GM19099 (cell line): ENCODE measurements around the gene FIGNL1.

ENCODE experiments used
- POLR2A ChIP-seq: IDR thresholded peaks from 3 replicates; pipeline ENCODE4 v1.6.1; 2011; ENCODE audit warnings: low read depth; ENCODE audit not compliant: insufficient read length; ENCODE audit errors: extremely low read depth

The FIGNL1 gene, protein sequence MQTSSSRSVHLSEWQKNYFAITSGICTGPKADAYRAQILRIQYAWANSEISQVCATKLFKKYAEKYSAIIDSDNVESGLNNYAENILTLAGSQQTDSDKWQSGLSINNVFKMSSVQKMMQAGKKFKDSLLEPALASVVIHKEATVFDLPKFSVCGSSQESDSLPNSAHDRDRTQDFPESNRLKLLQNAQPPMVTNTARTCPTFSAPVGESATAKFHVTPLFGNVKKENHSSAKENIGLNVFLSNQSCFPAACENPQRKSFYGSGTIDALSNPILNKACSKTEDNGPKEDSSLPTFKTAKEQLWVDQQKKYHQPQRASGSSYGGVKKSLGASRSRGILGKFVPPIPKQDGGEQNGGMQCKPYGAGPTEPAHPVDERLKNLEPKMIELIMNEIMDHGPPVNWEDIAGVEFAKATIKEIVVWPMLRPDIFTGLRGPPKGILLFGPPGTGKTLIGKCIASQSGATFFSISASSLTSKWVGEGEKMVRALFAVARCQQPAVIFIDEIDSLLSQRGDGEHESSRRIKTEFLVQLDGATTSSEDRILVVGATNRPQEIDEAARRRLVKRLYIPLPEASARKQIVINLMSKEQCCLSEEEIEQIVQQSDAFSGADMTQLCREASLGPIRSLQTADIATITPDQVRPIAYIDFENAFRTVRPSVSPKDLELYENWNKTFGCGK

DNA sequence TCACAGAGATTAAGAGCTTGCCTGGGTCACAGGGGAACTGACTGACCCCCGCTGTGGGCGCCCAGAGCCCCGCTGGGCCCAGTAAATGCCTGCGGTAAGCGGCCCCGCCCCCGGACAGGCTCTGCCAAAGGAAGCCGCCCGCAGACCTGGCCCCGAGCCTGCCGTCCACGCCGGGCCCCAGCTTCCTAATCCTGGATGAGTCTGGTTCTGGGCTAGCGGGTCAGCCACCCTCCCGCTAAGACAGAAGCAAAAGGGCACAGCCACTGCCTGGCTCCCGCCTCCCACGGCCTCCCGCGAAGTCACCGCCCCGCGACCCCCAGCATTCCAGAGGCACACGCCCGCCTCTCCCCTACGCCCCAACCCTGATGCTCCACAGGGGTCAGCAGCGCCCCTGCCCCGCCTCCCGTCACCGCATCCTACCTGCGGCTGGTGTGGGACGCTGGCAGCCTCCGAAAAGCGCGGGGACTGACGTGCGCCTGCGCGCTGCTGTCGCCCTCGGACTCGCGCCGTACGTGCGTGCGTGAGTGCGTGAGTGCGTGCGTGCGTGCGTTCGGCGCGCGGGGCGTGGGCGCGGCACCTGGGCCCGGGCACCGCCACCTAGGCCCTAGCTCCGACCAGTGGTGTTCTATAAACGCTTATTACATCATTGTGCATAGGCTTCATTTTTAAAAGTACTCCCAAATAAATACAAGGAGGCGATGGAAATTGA is at the start of gene FIGNL1:
Gene FIGNL1 (minus strand): TSS at position 470 of the 709 bp plus-strand sequence. CDS start 3,063 bp downstream, outside the sequence.
- peak; percentile 84 for TF ChIP-seq POLR2A

DNA sequence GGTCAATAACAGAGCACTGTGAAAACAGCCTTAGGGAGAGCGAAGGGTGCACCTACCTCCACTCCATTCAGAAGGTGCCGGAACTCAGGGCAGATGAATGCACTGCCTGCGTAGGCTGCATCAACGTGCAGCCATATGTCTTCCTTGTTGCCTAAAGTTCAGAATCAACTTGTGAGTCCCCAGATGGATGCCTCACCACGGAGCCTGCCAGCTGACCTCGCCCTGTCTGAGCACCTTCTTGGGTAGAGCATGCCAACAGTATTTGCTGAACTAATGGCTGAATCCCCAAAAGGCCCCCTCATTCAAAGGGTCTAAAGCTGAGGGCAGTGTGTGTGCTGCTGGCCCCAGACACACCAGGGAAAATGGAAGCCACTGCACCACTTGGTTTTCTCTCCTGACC is 48.9 kb upstream of the FIGNL1 start:
- TF ChIP-seq POLR2A = no peak

DNA sequence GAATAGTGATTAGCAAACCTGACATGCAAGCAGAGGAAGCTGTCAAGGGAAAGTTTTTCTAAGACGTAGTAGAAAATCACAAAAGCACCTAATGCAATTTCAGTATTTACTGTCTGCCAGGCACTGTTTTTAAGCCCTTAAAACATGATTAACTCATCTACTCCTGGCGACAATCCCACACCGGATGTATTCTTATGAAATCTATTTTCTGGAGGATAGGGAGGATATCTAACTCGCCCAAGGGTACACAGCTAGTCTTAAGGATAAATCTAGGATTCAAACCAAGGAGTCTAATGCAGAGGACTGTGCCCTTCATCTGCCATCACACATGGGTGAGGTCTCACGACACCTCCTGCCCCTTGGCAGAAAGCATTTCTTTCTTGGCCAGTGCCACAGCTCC is 47.8 kb upstream of the FIGNL1 start:
- no peak for TF ChIP-seq POLR2A

DNA sequence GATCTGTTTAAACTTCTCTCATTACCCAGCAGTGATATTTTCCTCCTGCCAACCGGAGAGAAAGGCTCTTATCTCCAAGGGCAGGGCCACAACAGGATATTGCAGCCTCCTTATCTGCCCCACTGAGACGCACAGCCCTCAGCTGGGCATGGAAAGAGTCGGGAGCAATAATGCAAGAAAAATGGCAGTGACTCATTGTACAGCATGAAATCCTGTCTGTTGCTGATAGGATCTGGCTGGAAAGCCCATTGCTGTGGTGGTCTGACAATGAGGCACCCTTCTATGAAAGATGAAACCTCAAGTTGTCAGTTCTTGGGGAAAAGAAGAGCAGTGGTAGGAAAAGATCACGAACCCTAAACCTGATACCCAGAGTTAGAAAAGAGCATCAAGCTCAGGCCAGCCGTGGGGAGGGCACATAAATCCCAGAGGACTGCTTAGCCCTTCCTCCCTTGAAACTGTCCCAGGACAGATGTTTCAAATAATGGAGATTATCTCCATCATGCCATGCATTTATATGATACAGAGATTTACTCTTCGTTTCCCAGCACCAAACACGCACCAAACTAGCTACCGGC is 47.0 kb upstream of the FIGNL1 start:
- TF ChIP-seq POLR2A = no peak

DNA sequence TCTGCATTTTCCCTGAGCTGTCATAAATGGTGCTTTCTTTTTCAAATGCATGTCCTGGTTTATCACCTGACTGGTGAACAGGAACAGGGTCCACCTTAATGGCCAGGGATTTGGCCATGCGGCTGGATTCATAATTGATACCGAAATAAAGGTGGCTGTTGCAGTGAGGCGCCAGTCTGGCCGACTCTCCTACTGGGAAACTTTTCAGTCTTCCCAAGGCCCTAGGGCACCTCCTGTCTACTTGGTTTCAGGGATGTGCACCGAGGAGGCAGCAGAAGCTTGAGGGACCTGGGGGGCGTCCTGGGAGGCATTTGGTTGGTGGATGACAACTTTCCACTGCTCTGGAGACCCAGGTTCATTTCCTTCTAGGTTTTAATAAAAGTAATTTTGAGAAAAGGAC is 46.4 kb upstream of the FIGNL1 start:
- TF ChIP-seq POLR2A = no peak

DNA sequence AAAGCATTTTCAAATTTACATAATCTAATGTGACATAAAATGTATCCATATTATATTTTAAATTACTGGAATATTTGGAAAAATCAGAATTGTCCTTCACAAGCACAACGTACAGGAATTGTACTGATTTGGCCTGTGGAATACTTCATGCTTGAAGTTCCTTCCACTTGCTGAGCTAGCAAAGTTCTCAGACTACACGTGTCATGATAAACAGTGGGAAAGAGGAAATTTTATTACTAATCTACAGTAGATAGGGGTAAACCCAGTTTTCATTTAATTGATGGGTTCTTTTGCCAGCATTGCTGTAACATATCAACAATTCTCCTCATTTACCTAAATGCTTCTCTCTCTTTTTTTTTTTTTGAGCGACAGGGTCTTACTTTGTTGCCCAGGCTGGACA is 45.6 kb upstream of the FIGNL1 start:
- no peak for TF ChIP-seq POLR2A

DNA sequence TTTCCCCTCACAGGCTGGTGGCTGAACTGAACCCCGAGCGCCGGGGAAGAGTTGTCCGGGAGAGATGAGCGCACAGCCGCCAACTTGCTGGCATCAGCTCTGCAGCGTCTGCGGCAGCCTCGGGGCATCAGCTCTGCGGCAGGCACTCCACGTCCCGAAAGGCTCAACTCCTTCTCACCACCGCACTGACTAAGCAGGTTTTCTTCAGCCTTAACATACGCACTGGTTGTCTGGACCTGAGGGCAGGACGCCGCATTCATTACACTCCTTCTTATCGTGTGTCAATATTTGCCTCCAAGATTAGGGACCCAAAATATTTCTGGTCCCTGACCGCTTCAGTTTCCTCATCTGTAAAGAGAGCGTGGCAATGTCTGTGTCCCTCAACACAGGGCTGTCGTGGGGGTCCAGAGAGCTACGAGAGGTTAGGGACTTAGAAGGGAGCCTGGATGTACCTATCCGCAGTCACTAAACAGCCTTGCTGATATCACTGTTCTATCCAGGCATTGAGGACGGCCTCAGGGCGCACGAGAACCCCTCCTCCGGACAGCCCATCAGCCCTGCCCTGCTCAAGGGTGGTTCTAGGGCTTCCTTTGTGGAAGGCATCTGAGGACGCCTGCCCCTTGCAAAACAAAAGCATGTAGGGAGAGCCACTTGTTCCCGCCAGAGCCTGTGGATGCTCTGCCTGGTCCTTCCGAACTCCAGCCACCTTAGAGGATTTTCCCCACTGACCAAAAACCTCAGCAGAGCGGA is 42.8 kb upstream of the FIGNL1 start:
- TF ChIP-seq POLR2A = no peak

DNA sequence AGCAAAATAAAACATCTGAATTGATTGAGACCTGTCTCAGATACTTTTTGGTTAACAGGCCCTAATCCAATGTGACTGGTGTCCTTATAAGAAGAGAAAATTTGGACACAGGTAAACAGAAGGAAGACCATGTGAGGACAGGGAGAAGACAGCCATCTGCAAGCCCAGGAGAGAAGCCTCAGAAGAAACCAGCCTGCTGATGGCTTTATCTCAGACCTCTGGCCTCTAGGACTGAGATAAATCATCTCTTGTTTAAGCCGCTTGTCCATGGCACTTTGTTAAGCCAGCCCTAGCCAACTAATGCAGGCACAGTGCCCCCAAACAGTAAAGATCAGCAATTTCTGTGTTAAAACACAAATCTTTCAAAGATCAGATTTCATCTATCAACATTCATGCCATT is 41.8 kb upstream of the FIGNL1 start:
- no peak for TF ChIP-seq POLR2A

DNA sequence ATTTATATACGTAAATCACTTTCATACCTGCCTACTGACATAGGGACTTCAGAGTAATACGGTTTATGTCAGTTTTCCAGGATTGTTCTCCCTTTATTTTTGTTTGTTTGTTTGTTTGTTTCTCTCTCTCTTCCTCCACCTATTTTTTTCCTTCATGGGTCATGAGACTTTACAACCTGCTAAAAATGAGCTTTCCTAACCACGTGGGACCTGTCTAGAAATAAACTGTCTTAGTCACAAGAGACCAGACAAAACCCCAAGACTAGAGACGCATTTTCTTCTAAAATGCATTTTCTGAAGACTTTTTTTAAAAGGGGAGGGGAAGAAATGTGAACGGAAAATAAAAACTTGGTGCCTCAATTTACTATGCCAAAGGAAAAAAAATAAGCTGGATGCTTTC is 41.1 kb upstream of the FIGNL1 start:
- no peak for TF ChIP-seq POLR2A

DNA sequence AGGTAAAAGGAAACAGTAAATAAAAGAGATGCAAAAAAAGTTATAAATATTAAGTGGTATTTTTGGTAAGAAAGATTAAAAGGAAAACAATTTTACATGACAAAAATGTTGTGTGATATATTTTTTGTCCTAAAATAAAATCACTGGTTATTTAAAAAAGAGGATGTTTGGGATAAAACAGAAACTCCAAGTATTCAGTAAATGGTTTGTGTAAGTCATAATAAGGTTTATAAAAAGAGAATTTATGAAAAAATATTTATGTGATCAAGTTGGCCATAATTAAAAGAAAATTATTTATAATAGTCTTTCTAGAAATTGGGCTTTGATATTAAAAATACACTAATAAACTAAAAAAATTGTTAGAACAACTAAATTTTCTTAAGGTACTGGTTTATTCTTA is 38.2 kb upstream of the FIGNL1 start:
- no peak for TF ChIP-seq POLR2A

DNA sequence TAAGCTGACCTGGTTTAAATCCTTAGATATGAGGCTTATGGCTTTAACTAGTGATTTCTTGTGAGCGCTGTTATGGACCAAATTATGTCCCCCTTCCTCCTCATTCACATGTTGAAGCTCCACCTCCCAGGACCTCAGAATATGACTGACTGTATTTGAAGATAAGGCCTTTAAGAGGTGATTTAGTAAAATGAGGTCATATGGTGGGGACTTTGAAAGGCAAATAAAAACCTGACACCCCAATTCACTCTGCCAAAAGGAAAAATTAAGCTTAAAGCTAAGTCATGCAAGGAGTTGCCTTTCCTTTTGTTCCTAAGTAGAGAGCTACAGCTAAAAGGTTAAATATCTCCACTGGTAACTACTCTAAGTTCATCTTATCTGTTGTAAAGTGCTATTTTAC is 36.4 kb upstream of the FIGNL1 start:
- TF ChIP-seq POLR2A = no peak

DNA sequence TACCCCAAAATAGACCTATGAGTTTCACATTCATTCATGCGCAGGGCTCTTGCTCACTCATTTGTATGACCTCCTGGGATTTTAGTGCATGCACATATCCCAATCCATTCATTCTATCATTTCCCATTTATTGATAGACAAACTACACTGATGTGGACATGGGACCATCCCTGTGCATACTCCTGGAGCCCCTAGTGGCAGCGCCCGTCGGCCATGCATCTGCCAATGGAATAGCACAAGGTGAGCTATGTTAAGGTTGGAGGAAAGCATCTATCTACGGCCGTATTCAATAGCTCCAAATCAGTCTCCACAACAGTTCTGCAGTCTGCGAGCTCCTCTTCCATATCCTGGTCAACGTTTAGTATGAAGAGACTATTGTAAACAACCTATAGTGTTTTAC is 31.7 kb upstream of the FIGNL1 start:
- TF ChIP-seq POLR2A = no peak

DNA sequence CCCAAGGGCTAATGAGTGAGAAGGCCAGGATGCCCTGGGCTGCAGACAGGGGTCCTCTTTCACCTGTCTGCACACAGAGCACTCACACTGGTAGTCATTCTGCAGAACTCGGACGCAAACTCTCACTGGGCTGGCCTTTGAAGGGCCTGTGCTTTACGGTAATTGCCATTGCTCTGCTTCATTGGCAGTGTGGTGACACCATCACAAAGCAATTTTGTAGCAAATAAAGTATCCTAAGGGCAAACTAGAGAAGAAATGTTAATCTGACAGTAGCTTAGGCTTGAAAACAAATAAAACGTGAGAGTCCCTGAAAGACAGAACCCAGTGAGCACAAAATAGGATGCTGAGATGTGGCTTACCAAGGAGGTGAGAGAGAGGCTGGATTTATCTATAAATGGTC is 30.6 kb upstream of the FIGNL1 start:
- TF ChIP-seq POLR2A = no peak

DNA sequence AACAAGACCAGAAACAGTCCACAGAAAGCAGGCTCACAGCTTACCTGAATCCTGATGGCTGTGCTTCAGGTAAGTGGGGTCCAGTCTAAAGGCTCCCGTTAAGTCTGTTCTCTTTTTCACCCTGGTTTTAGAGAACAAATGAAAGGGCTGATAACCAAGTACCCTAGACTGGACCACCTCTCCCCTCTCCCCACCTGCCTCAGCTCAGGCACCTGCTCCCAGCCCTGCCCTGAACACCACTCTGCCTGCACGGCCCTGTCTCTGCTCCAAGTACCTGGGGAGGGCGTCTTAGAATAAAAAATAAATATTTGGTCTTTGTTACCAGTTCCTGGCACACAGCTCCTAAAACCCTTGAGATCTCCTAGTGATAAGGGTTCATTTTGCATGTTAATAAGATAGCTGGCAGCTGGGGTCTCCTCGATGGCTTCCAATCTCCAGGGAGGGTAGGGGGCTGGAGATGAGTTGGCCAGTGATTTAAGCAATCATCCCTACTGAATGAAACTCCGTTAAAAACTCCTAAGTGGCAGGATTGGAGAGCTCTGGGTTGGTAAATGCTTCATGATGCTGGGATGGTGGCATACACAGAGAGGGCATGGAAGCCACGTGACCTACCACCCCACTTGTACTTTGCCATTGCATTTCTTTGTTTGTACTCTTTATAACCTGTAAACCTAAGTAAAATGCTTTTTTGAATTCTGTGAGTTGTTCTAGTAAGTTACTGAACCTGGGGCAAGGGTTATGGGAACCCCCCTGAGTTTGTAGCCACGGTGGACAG is 29.8 kb upstream of the FIGNL1 start:
- TF ChIP-seq POLR2A = no peak
